ENCODE results near the gene NUDT17.
"Not testable (repeated sequence)": the region's sequence is repeated elsewhere in the genome, so short reads cannot be mapped to it uniquely, and the experiment has no call there.

NUDT17 gene

GRCh38 chr1:145805057-145805456 lies 40.4 kb upstream of the NUDT17 start:
- Histone ChIP-seq H3K4me2 (ENCODE audit: low read length) (no peak overlapping the region), H3K79me2 (peaks cover 3% of the 10 kb centered on the region), H3K4me1 (peaks cover 8% of the 10 kb centered on the region), H3K27ac (no peak overlapping the region), H2AFZ (no peak overlapping the region), H3K4me3 (ENCODE audit: low read depth, low read length) (no peak overlapping the region), H3K36me3 (ENCODE audit: control insufficient read depth, insufficient read depth, low read length) (no peaks in the 10 kb centered on the region), H3K9ac (no peak overlapping the region), H3K9me3 (ENCODE audit: control insufficient read depth, low read length) (no peaks in the 10 kb centered on the region), H3K27me3 (ENCODE audit: control insufficient read depth, insufficient read depth, low read length) (no peaks in the 10 kb centered on the region)
- no peak for TF ChIP-seq CTCF (IDR thresholded peaks at IDR 0.05)

GRCh38 chr1:145806408-145806807 lies 39.0 kb upstream of the NUDT17 start:
- no peak overlapping the region for H3K4me2 ChIP-seq (ENCODE audit: low read length)
- H3K4me3 ChIP-seq (ENCODE audit: low read depth, low read length): no peak overlapping the region

GRCh38 chr1:145806844-145807243 lies 38.6 kb upstream of the NUDT17 start:
- Histone ChIP-seq H3K79me2 (peaks cover 2% of the 10 kb centered on the region), H3K27ac (no peak overlapping the region), H3K9ac (no peak overlapping the region), H2AFZ (no peak overlapping the region), H3K4me3 (ENCODE audit: low read depth, low read length) (no peak overlapping the region), H3K36me3 (ENCODE audit: control insufficient read depth, insufficient read depth, low read length) (no peaks in the 10 kb centered on the region), H3K4me1 (peaks cover 8% of the 10 kb centered on the region), H3K27me3 (ENCODE audit: control insufficient read depth, insufficient read depth, low read length) (no peaks in the 10 kb centered on the region), H3K9me3 (ENCODE audit: control insufficient read depth, low read length) (no peaks in the 10 kb centered on the region), H3K4me2 (ENCODE audit: low read length) (no peak overlapping the region)
- no peak for TF ChIP-seq CTCF (IDR thresholded peaks at IDR 0.05)

More at GRCh38 chr1:145806408-145806807, 39.0 kb upstream of the NUDT17 start:
- no peak for TF ChIP-seq CTCF (IDR thresholded peaks at IDR 0.05)
- Histone ChIP-seq H3K9me3 (ENCODE audit: control insufficient read depth, low read length) (no peaks in the 10 kb centered on the region), H3K27me3 (ENCODE audit: control insufficient read depth, insufficient read depth, low read length) (no peaks in the 10 kb centered on the region), H3K9ac (no peak overlapping the region), H3K27ac (no peak overlapping the region), H3K4me1 (peaks cover 8% of the 10 kb centered on the region), H2AFZ (no peak overlapping the region), H3K36me3 (ENCODE audit: control insufficient read depth, insufficient read depth, low read length) (no peaks in the 10 kb centered on the region), H3K79me2 (peaks cover 3% of the 10 kb centered on the region)

GRCh38 chr1:145812977-145813810 lies 32.2 kb upstream of the NUDT17 start:
- not testable (repeated sequence) for H3K9me3 ChIP-seq (ENCODE audit: control insufficient read depth, low read length)

GRCh38 chr1:145818095-145818494 lies 27.3 kb upstream of the NUDT17 start:
- H3K27me3 ChIP-seq (ENCODE audit: control insufficient read depth, insufficient read depth, low read length); H3K4me2 ChIP-seq (ENCODE audit: low read length); H3K4me3 ChIP-seq (ENCODE audit: low read depth, low read length); H3K9me3 ChIP-seq (ENCODE audit: control insufficient read depth, low read length); H3K4me1 ChIP-seq; H3K79me2 ChIP-seq; H3K36me3 ChIP-seq (ENCODE audit: control insufficient read depth, insufficient read depth, low read length); H3K9ac ChIP-seq; H2AFZ ChIP-seq; H3K27ac ChIP-seq: not testable (repeated sequence)

More at GRCh38 chr1:145812977-145813810, 32.2 kb upstream of the NUDT17 start:
- H3K27me3 ChIP-seq (ENCODE audit: control insufficient read depth, insufficient read depth, low read length); H3K79me2 ChIP-seq; H3K4me3 ChIP-seq (ENCODE audit: low read depth, low read length); H2AFZ ChIP-seq; H3K9ac ChIP-seq; H3K36me3 ChIP-seq (ENCODE audit: control insufficient read depth, insufficient read depth, low read length); H3K4me2 ChIP-seq (ENCODE audit: low read length); H3K4me1 ChIP-seq; H3K27ac ChIP-seq: not testable (repeated sequence)

- H2AFZ ChIP-seq; H3K9me3 ChIP-seq (ENCODE audit: control insufficient read depth, low read length); H3K79me2 ChIP-seq; H3K27ac ChIP-seq; H3K27me3 ChIP-seq (ENCODE audit: control insufficient read depth, insufficient read depth, low read length); H3K9ac ChIP-seq; H3K36me3 ChIP-seq (ENCODE audit: control insufficient read depth, insufficient read depth, low read length); H3K4me3 ChIP-seq (ENCODE audit: low read depth, low read length); H3K4me1 ChIP-seq; H3K4me2 ChIP-seq (ENCODE audit: low read length): not testable (repeated sequence)
Measured at GRCh38 chr1:145822779-145823331, 22.6 kb upstream of the NUDT17 start.

Measured in parathyroid adenoma (tissue), 2 donors.